Stimulated activated CD4-positive, alpha-beta T cell treated with anti-CD3 and anti-CD28 coated beads, Interleukin-2, amount 100 ng/mL, for 48 hours (primary cell): ENCODE measurements around the gene PPIB.
"Not testable (repeated sequence)": the region's sequence is repeated elsewhere in the genome, so short reads cannot be mapped to it uniquely, and the experiment has no call there.

Experiments
- DNase-seq, 2 donors: peaks; one replicate each; pipeline ENCODE4 v3.0.0-alpha.2; 2020

The PPIB gene

GRCh38 chr15:64137226-64137833, 25.5 kb downstream of the PPIB start:
- no peak for DNase-seq

- no peak for DNase-seq
Observed at GRCh38 chr15:64136347-64136746, 26.5 kb downstream of the PPIB start.

- DNase-seq = no peak
Observed at GRCh38 chr15:64134345-64134829, 28.4 kb downstream of the PPIB start.

DNA sequence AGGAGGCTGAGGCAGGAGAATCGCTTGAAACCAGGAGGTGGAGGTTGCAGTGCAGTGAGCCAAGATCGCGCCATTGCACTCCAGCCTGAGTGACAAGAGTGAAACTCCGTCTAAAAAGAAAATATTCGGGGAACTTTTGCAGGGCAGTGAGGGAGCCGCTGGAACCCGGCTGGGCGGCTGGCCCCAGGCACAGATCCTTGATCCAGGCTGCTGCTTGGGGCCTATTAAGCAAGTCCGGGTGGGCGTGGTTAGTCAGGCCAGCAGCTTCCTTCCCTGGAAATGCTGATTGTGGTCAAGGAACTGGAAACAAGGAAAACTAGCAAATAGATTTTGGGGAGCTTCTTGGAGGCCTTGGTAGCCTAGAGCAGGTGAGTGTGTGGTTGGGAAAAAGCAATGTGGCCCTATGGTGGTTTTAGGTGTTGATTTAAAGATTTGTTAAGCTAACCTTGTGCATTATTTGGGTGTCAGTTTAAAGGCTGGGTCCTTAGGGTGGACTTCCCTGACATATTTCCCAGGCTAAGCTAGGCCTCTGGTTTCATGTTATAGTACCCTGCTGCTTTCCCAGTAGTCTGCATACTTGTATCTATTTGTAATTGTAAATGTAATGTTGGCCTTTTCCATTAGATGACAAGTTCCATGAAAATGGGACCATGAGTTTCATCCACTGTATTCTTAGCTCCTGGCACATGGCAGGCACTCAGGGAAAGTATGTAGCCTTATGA, 29.0 kb downstream of the PPIB start:
- DNase-seq = no peak

- DNase-seq = no peak
Observed at GRCh38 chr15:64132217-64132616, 30.6 kb downstream of the PPIB start.

GRCh38 chr15:64131547-64131946, 31.3 kb downstream of the PPIB start:
- no peak for DNase-seq

DNA sequence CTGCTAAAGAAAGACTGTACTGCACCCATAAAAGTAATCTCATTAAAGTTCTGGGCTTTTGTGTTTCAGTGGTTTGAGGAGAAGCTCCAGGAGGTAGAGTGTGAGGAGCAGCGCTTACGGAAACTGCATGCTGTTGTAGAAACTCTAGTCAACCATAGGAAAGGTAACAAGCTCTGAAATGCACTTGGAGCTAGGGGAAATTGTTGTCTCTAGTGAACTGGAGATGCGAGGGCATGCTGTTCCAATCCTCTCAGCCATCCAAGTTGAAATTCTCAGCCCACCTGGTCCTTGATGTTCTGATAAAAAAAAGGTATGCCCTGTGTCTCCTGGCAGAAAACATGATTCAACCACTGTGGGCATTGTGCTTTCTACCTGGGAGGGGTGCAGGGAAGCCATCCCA, 32.7 kb downstream of the PPIB start:
- DNase-seq = no peak

GRCh38 chr15:64127521-64128270, 35.1 kb downstream of the PPIB start:
- no peak for DNase-seq

DNA sequence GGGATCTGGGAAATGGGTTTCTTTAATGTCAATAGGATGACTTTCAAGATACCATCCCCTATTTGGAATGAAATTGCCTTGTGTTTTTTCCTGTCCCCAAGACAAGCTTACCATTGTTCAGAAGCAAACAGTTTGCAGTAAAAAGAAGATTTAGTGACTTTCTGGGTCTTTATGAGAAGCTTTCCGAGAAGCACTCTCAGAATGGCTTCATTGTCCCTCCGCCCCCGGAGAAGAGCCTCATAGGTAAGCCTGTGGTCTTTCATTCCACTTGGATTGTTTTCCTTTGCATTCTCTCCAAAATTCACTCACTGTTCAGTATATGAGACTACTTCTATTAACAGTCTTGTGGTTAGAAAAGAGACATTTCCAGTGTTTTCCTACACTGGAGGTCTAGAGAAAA, 36.8 kb downstream of the PPIB start:
- no peak for DNase-seq

DNA sequence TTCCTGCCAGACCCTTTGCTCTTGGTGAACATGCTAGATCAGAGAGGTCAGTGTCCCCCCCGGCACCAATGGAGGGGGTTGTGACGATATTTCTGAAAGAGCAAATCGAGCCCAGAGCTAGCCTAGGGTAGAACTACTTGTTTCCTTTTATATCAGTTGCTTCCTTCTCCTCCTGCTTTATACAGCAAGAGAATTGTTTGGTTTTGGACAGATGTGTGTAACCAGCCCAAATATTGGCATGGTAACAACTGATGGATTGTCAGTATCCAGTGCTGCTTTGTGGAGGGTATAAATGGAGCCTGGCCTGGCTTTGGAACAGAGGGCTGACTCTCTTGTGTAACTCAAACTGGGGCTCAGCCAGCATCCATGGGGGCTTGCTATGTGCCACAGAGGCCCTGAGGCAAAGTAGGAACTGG, 39.9 kb downstream of the PPIB start:
- no peak for DNase-seq

GRCh38 chr15:64122444-64122843, 40.4 kb downstream of the PPIB start:
- no peak for DNase-seq

DNA sequence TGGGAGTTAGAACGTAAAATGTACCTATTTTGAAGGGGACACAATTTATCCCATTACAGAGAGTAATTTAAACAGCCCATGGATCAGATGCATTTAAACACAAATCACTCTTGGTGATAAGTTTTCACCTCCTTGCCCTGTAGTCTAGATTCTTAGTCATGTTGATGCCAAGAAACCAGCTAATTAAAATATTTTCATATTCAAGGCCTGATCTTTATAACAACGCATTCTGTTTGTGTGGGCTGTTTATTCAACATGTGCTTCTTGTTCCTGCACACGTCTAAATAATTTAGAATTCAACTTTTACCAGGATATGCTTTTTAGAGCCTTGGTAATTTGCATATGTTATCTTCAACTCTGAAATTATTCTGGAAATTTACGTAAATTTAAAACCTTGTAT, 41.2 kb downstream of the PPIB start:
- no peak for DNase-seq

DNA sequence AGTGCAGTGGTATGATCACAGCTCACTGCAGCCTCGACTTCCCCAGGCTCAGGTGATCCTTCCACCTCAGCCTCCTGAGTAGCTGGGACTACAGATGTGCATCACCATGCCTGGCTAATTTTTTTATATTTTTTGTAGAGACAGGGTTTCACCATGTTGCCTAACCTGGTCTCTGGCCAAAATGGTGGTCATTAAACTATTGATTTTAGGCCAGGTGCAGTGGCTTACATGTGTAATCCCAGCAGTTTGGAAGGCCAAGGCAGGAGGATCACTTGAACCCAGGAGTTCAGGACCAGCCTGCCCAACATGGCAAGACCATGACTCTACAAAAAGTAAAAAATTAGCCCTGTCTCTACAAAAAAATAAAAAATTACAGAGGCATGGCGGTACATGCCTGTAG, 42.5 kb downstream of the PPIB start:
- not testable (repeated sequence) for DNase-seq

- no peak for DNase-seq
Observed at GRCh38 chr15:64117759-64118487, 44.9 kb downstream of the PPIB start.

DNA sequence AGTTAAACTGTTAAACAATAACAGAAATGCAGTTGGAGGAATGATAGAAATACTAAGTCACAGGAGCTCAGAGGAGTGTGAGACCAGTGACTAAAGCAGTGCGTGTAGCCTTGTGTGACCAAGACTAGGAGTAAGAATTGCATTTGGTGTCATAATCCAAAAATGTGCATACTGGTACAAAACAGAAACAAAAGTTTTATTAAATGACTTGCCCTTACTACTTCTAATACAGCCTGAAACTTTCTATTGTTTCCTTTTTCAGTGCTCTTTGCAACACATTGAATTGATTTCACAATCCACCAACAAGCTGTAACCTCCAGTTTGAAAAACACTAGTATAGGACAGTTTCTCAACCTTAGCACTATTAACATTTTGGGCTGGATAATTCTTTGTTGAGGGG, 49.9 kb downstream of the PPIB start:
- DNase-seq = no peak

DNA sequence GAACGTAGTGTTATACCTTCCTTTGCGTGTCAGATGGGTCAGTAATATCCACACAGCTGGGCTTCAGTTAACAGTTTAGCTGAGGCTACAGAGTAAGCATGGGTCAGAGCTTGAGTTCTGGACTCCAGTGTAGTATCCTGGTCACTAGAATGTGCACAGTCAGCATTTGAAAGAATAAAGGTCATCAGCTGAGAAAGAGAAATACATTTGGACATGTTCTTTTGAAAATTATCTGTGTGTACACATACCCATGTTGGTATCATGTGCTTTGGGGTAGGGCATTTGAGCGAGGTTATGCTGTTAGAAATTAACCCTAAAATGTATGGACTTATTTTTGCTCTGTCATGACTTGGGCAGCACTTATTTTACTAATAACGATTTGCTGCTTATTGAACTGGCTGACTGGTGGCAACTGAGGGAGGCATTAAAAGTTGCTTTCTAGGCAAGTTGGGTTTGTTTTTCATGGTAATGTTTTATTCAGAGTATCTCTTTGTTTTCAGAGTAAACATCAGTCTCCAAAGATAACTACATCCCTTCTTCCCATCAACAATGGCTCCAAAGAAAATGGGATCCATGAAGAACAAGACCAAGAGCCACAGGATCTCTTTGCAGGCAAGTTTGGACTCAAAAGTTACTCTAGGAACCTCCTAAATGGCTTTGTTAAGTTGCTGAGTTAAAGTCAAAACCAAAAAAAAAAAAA, 50.6 kb downstream of the PPIB start:
- DNase-seq = no peak

DNA sequence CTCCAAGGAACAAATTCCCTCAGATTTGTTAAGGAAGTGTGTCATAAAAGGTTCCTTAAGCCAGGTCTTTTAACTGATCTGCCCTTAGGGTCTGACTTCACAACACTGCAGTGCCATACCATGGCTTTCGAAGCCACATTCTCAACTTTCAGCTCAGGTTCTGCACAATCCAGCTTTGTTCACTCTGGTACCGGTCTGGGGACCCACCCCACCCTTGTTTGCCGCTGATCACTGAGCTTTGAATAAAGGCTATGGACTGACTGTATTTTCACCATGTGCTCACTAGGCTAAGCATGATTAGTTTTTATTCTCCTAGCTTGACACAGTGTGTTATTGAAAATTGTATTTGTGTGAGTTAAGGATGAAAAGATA, 51.2 kb downstream of the PPIB start:
- no peak for DNase-seq

GRCh38 chr15:64110950-64111678, 51.7 kb downstream of the PPIB start:
- DNase-seq = no peak

- not testable (repeated sequence) for DNase-seq
Observed at GRCh38 chr15:64110108-64110701, 52.6 kb downstream of the PPIB start.

DNA sequence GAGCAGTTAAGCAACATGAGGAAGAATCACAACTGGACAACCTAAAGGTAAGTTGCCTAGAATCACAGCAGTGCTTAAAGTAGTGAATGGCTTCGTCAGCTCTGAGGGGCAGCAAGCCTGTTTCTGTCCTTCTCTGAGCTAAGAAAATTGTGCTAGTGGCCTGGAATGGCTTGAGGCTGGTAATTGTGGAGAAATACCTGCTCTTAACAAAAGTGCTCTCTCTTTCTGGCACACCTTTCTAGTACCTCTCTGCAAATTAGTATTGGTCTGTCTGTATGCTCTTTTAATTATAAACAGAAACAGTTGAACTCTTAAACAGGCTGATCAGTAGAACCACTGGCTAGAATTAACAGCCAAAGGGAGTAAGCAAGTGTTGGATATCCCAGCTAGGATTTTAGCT, 55.5 kb downstream of the PPIB start:
- no peak for DNase-seq
